GM06990 (cell line): ENCODE measurements around the gene MBP.

ENCODE experiments used
- DNase-seq: peaks from one replicate; pipeline ENCODE4 v3.0.0-alpha.2; 2011; ENCODE audit not compliant: insufficient read length; ENCODE audit errors: extremely low read depth
- H3K27me3 ChIP-seq: replicated peaks from 2 replicates; pipeline ENCODE4 v1.6.0; 2011; ENCODE audit warnings: low read length; ENCODE audit not compliant: control insufficient read depth, insufficient read depth
- H3K36me3 ChIP-seq: 2 replicates; pipeline ENCODE4 v1.5.1; 2011; ENCODE audit warnings: low read length; ENCODE audit not compliant: control insufficient read depth, insufficient read depth
- H3K4me3 ChIP-seq: replicated peaks from 2 replicates; pipeline ENCODE4 v1.5.1; 2011; ENCODE audit warnings: low read depth, mild to moderate bottlenecking, control low read depth, low read length
- TF ChIP-seq, protein P1 (sequence below): IDR thresholded peaks from 2 replicates; pipeline ENCODE4 v1.5.1; 2011; ENCODE audit warnings: low read length, control low read depth, mild to moderate bottlenecking, inconsistent platforms; ENCODE audit not compliant: insufficient read depth, poor library complexity, severe bottlenecking

MBP gene

DNA sequence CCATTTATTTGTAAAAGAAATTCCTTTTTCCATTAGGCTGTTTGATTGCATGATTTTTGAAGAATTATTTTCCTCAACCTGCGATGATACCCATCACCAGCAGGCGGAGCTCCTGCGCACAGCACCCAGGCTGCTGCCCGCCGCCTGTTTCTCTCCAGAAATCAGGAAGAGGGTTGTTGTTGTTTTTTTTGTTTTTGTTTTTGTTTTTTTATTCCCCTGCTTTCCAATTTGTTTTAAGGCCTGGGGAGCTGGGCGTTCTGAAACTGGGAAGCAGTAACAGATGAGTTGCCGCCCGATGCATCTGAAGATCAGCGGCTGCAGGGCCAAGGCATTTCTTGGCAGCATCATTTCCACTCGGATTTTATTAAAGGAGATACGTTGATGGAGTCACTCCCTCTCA is 132.1 kb downstream of the MBP start:
- DNase-seq: no peak
- Histone ChIP-seq H3K27me3 (no peaks in the 10 kb centered on the region), H3K4me3 (no peak overlapping the region), H3K36me3 (no peaks in the 10 kb centered on the region)
- TF ChIP-seq, protein P1, sequence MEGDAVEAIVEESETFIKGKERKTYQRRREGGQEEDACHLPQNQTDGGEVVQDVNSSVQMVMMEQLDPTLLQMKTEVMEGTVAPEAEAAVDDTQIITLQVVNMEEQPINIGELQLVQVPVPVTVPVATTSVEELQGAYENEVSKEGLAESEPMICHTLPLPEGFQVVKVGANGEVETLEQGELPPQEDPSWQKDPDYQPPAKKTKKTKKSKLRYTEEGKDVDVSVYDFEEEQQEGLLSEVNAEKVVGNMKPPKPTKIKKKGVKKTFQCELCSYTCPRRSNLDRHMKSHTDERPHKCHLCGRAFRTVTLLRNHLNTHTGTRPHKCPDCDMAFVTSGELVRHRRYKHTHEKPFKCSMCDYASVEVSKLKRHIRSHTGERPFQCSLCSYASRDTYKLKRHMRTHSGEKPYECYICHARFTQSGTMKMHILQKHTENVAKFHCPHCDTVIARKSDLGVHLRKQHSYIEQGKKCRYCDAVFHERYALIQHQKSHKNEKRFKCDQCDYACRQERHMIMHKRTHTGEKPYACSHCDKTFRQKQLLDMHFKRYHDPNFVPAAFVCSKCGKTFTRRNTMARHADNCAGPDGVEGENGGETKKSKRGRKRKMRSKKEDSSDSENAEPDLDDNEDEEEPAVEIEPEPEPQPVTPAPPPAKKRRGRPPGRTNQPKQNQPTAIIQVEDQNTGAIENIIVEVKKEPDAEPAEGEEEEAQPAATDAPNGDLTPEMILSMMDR: peak; percentile 99

DNA sequence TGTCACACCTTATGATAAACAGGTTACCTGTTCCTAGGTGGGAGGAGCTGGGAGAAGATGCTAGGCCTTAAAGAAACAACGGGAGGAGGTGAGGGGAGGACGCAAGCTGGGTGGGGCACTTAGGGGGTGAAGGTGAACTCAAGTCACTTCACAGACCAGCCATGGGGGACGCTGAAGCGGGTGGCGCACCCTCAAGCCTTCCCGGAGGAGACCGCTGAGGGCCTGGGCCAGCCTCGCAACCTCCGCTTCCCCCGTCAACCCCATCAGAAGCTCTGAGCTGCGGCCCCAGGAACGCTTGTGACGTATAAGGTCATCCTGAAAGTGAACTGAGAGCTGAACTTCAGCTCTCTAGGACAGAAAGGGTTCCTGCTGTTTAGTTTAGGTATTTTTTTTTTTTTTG is 133.5 kb downstream of the MBP start:
- no peaks in the 10 kb centered on the region for H3K36me3 ChIP-seq
- no peak overlapping the region for H3K4me3 ChIP-seq
- no peak for DNase-seq
- TF ChIP-seq, protein P1: no peak
- H3K27me3 ChIP-seq: no peaks in the 10 kb centered on the region

DNA sequence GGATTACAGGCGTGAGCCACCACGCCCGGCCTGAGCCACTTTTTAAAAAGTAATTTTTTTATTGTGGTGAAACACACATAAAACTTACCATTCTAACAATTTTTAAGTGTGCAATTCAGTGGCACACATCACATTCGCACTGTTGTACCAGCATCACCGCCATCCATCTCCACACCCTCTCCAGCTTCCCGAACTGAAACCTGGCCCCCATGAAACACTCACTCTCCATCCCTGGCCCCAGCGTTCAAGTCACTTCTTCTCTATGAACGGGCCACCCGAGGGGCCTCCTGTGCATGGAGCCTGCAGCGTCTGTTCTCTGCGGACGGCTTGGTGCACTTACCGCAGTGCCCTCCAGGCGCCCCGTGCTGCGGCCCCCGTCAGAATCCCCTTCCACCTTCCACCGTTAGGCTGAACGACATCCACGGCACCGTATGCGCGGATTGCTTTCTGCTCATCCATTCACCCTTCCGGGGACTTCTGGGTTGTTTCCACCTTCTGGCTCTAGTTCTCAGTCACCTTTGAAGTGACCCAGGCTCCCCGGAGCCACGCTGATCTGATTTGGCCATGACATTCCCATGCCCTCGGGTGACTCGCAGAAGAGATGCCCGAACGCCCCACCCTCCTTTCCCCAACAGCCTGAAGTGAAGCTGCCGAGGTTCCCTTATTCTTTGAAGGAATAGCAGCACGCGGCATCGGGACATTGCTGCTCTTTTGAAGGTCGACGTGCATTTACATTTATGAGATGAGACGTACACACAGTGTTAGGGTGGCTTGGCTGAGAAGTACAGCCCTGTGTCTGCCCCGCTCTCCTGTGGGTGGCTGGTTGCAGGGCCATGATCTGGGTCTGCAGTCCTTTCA is 134.4 kb downstream of the MBP start:
- DNase-seq: no peak
- H3K4me3 ChIP-seq: no peak overlapping the region
- no peaks in the 10 kb centered on the region for H3K27me3 ChIP-seq
- no peaks in the 10 kb centered on the region for H3K36me3 ChIP-seq
- TF ChIP-seq, protein P1: no peak

DNA sequence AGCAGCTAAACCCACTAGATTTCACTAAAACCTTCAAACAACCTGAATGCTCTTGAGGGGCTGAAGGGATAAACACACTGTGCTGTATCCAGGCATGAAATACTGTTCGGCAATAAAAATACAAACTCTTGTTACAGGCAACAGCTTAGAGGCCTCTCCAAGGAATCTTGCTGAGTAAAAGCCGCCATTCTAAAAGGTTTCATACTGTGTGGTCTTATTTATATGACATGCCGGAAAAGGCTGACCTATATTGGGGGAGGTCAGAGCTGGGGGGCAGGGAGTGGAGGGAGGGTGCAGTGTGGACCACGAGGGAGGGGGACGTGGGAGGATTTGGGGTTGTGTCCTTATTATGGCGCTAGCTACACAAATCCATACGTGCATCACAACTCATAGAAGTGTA is 136.2 kb downstream of the MBP start:
- Histone ChIP-seq H3K36me3 (no peaks in the 10 kb centered on the region), H3K4me3 (no peak overlapping the region)
- TF ChIP-seq, protein P1: no peak

DNA sequence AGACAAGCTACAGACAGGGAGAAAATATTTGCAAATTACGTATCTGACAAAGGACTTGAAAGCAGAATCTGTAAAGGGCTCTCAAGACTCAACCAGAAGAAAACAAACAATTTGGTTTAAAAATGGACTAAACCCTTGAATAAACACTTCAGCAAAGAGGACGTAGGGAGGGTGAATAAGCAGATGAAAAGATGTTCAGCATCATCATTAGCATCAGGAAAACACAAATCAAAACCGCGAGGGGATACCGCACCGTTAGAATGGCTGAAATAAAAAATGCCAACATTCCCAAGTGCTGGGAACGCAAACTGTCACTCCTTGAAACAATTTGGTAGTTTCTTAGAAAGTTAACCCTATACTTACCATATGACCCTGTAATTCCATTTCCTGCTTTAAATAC is 136.7 kb downstream of the MBP start:
- Histone ChIP-seq H3K4me3 (no peak overlapping the region), H3K36me3 (no peaks in the 10 kb centered on the region), H3K27me3 (no peaks in the 10 kb centered on the region)
- DNase-seq: no peak
- TF ChIP-seq, protein P1: no peak

More for the DNA sequence above, 136.2 kb downstream of the MBP start:
- DNase-seq: no peak
- no peaks in the 10 kb centered on the region for H3K27me3 ChIP-seq
